ENCODE measurements around the gene PALM3. TPM values are rescaled to one million over a fixed set of nuclear protein-coding genes. Genes with fewer than 3 reads are reported as not detected.
A peak's percentile ranks its signal among the peaks of the same experiment; 100 is the strongest.

The PALM3 gene
- total and polyA plus RNA-seq, 3 donors from 2014 or later: 18.4 to 34.6 (median 21.3) TPM

DNA sequence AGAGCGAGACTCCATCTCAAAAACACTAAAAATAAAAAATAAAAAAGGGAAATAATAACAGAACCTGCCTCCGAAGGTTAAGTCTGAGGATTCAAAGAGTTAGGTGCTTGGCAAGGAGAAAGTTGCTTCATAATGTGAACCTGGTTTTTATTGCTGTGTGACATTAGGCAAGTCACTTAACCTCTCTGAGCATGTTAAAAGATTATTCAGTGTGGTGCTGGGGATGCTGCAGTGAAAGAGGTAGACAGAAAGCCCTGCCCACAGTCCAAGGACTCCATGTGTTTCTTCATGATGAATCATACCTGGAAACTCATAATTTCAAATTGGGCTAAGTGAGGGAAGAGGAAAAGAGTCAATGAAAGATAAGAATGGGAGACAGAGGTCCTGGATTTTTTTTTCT is 27.9 kb downstream of the PALM3 start:
- Histone ChIP-seq H3K36me3 (ENCODE audit: low read depth, missing control alignments) (no peaks in the 10 kb centered on the region), H3K4me1 (peaks cover 9% of the 10 kb centered on the region), H3K27ac (no peak overlapping the region), H3K9me3 (no peaks in the 10 kb centered on the region), H3K4me3 (no peak overlapping the region), H3K27me3 (no peaks in the 10 kb centered on the region)
- DNase-seq: no peak
- TF ChIP-seq POLR2A (IDR thresholded peaks at IDR 0.05): no peak
- TF ChIP-seq CTCF (IDR thresholded peaks at IDR 0.05): no peak
- intact Hi-C loops (cut with DNase I; ENCODE audit: low total_unique reads): no loop called here
- WGBS, 2 donors: 96 to 98% methylated on average over 2 of the region's 2 CpGs

- TF ChIP-seq CTCF (IDR thresholded peaks at IDR 0.05) (peak; percentile 8 to 50 (median 48)), POLR2A (IDR thresholded peaks at IDR 0.05) (no peak)
- H3K27me3 ChIP-seq: no peaks in the 10 kb centered on the region
- H3K9me3 ChIP-seq: no peaks in the 10 kb centered on the region
- H3K4me1 ChIP-seq: peaks cover 9% of the 10 kb centered on the region
- 1% methylated on average over 43 of the region's 63 CpGs; no CpG with 5 or more reads in 1 of the 2 donors for WGBS, 2 donors
- H3K36me3 ChIP-seq (ENCODE audit: low read depth, missing control alignments): no peaks in the 10 kb centered on the region
- peak within 1 kb of the TSS; percentile 55 to 73 for H3K4me3 ChIP-seq
- intact Hi-C loops (cut with DNase I; ENCODE audit: low total_unique reads): no loop called here
- H3K27ac ChIP-seq: peak within 1 kb of the TSS; percentile 80 to 81
- DNase-seq: peak; percentile 47
Observed at GRCh38 chr19:14031719-14032480, 30.0 kb downstream of the PALM3 start, which contains the start of gene IL27RA. Gene IL27RA (plus strand): TSS chr19:14031762. CDS start chr19:14031873, 111 bp downstream.

GRCh38 chr19:14030997-14031718 is 30.7 kb downstream of the PALM3 start:
- Histone ChIP-seq H3K36me3 (ENCODE audit: low read depth, missing control alignments) (no peaks in the 10 kb centered on the region), H3K9me3 (no peaks in the 10 kb centered on the region), H3K27ac (peak overlapping the region; percentile 80 to 81), H3K27me3 (no peaks in the 10 kb centered on the region), H3K4me3 (peak overlapping the region; percentile 55 to 73), H3K4me1 (peaks cover 9% of the 10 kb centered on the region)
- 20 to 62% methylated on average over 5 to 20 of the region's 20 CpGs for WGBS, 2 donors
- intact Hi-C loops (cut with DNase I; ENCODE audit: low total_unique reads): no loop called here
- TF ChIP-seq CTCF (IDR thresholded peaks at IDR 0.05): no peak
- DNase-seq: no peak

GRCh38 chr19:14028901-14029300 is 33.0 kb downstream of the PALM3 start:
- no peak overlapping the region for H3K4me3 ChIP-seq
- peaks cover 9% of the 10 kb centered on the region for H3K4me1 ChIP-seq
- H3K27ac ChIP-seq: no peak overlapping the region
- H3K27me3 ChIP-seq: no peaks in the 10 kb centered on the region
- intact Hi-C loops (cut with DNase I; ENCODE audit: low total_unique reads): no loop called here
- DNase-seq: no peak
- H3K36me3 ChIP-seq (ENCODE audit: low read depth, missing control alignments): no peaks in the 10 kb centered on the region
- no peaks in the 10 kb centered on the region for H3K9me3 ChIP-seq
- WGBS, 2 donors: 74 to 80% methylated on average over 4 of the region's 4 CpGs
- TF ChIP-seq POLR2A (IDR thresholded peaks at IDR 0.05): no peak
- TF ChIP-seq CTCF (IDR thresholded peaks at IDR 0.05): no peak

Data from testis (tissue), 3 donors.